T-cell (primary cell): ENCODE data around the gene RNF10. TPM values are rescaled to one million over a fixed set of nuclear protein-coding genes. Genes with fewer than 3 reads are reported as not detected.

ENCODE experiments used
- ATAC-seq, 4 experiments: fragments of 200-7000 bp in 3 of 4; fragments of 150-1000 bp in 1 of 4; cut with Tn5 transposase; replicated peaks in 1 of 4; 1 replicate in 3 of 4; 2 replicates in 1 of 4; pipeline ENCODE4 v1.10.0; 2021; ENCODE audit warnings: moderate library complexity in 3 of 4, mild to moderate bottlenecking in 2 of 4, moderate number of reproducible peaks in 1 of 4
- CTCF ChIA-PET, 2 donors: fragments of 300-600 bp; sonication (Branson Sonifier 250); formaldehyde crosslinking; loops; one replicate each; lab custom pipeline; 2022; ENCODE audit warnings: antibody characterized with exemption in 2 of 2; lab: Charles Lee
- POLR2A ChIA-PET, 2 donors: fragments of 300-600 bp; sonication (Branson Sonifier 250); formaldehyde crosslinking; loops; one replicate each; lab custom pipeline; 2022; ENCODE audit warnings: antibody characterized with exemption in 2 of 2; lab: Charles Lee
- DNase-seq, 35 experiments: peaks; one replicate each; pipeline versions ENCODE4 v3.0.0 to v3.0.0-alpha.2; 2013 to 2023
- H3K27ac ChIP-seq: one replicate; pipeline ENCODE4 v1.5.1; 2013; ENCODE audit warnings: low read length
- H3K27me3 ChIP-seq, 2 experiments: replicated peaks in 1 of 2; 1 replicate in 1 of 2; 2 replicates in 1 of 2; pipeline versions ENCODE4 v1.6.1 to v1.7.0; 2013; ENCODE audit warnings: low read length in 1 of 2, mixed read lengths in 1 of 2; ENCODE audit not compliant: control insufficient read depth in 2 of 2, insufficient read depth in 2 of 2; ENCODE audit errors: extremely low read depth in 1 of 2
- H3K36me3 ChIP-seq, 2 donors: 1 replicate in 1 of 2; 2 replicates in 1 of 2; pipeline versions ENCODE4 v1.6.1 to v1.7.0; 2013; ENCODE audit warnings: low read length in 1 of 2; ENCODE audit not compliant: control insufficient read depth in 2 of 2, insufficient read depth in 1 of 2; ENCODE audit errors: extremely low read depth in 1 of 2
- H3K4me1 ChIP-seq, 2 experiments: 1 replicate in 1 of 2; 2 replicates in 1 of 2; pipeline versions ENCODE4 v1.6.1 to v1.7.0; 2013; ENCODE audit warnings: low read length in 2 of 2, mixed read lengths in 1 of 2; ENCODE audit not compliant: insufficient read depth in 2 of 2, control insufficient read depth in 1 of 2; ENCODE audit errors: extremely low read depth in 1 of 2
- H3K4me3 ChIP-seq, 2 donors: 1 replicate in 1 of 2; 2 replicates in 1 of 2; pipeline versions ENCODE4 v1.5.1 to v1.7.0; 2013; ENCODE audit warnings: mild to moderate bottlenecking in 2 of 2, low read length in 1 of 2, moderate library complexity in 1 of 2; ENCODE audit not compliant: control insufficient read depth in 1 of 2; ENCODE audit errors: extremely low read depth in 1 of 2
- H3K9me3 ChIP-seq: 2 replicates; pipeline ENCODE4 v1.7.0; 2013
- H3K27ac Mint-ChIP-seq, 2 donors: one replicate each; pipeline ENCODE4 v1.8.0; 2020 to 2021; ENCODE audit warnings: mild to moderate bottlenecking in 2 of 2, mixed read lengths in 2 of 2
- H3K27me3 Mint-ChIP-seq, 2 donors: one replicate each; pipeline ENCODE4 v1.8.0; 2021 to 2022; ENCODE audit warnings: mixed read lengths in 2 of 2
- H3K36me3 Mint-ChIP-seq: one replicate; pipeline ENCODE4 v1.8.0; 2021; ENCODE audit warnings: mixed read lengths
- H3K4me1 Mint-ChIP-seq, 3 donors: one replicate each; pipeline ENCODE4 v1.8.0; 2020 to 2022; ENCODE audit warnings: mixed read lengths in 3 of 3, mild to moderate bottlenecking in 1 of 3
- H3K4me3 Mint-ChIP-seq, 3 donors: one replicate each; pipeline ENCODE4 v1.8.0; 2020 to 2022; ENCODE audit warnings: mild to moderate bottlenecking in 3 of 3, mixed read lengths in 3 of 3, moderate library complexity in 3 of 3
- H3K9me3 Mint-ChIP-seq, 3 donors: one replicate each; pipeline ENCODE4 v1.8.0; 2020 to 2022; ENCODE audit warnings: mixed read lengths in 3 of 3
- WGBS: methylation state at CpG from one replicate; pipeline ENCODE4 v1.1.5; 2013; ENCODE audit warnings: missing lambda C conversion rate; ENCODE audit not compliant: insufficient coverage; 5-methylcytosine and 5-hydroxymethylcytosine counted together
- total RNA-seq, 35 experiments: library from RNA in 6 of 35; stranded (reverse) in 6 of 35; fragments of 120-200 nt in 1 of 35; gene quantifications; one replicate each; pipeline versions ENCODE4 v1.2.1 to v1.2.4 and lab custom pipeline; 2013 to 2026

Gene RNF10
- total RNA-seq, 5 donors from 2014 or later (not counting 1 experiment from before 2014, with no cell fraction given), result 204 to 348 (median 222) TPM

DNA sequence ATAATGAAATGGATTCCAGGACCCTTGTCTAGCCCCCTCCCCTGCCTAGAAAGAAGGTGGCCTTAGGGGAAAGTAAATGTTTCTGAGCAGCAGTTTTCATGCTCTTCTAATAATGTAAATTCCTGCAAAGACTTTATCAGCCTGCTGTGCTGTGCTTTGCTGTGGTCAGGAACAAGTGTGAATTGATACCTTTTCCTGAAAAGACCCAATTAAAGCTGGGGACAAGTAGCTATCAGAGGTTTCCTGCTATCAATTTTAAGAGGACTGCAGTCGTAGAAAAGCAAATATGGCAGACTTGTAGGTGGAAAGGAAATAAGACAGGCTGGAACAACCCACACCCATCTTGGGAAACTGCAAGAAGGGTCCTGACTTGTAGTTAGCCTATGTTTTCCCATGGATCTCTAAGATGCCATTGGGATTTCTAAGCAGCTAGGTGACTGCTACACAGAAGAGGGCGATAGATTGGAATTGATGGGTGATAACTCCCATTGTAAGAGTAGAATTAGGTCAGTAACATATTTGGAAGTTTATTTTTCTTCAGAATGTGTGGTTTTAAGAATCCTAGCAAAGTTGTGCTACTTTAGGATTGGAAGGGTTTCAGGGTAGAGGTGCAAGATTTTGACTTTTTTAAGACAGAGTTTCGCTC, 35.2 kb upstream of the RNF10 start:
- POLR2A ChIA-PET, result interaction anchor here in 1 of 2 donors (0.6 kb wide), 1 partner anchor 18 kb away, joined by 3 read pairs; no protein-coding TSS in a partner anchor
- Mint-ChIP-seq H3K36me3 (peaks cover 26% of the 10 kb centered on the region), H3K9me3 (no peaks in the 10 kb centered on the region), H3K4me1 (peaks cover 29 to 37% (median 33%) of the 10 kb centered on the region in 3 donors), H3K27me3 (no peaks in the 10 kb centered on the region), H3K4me3 (no peak overlapping the region), H3K27ac (peak overlapping the region; percentile 59 to 93)
- Histone ChIP-seq H3K9me3 (no peaks in the 10 kb centered on the region), H3K4me1 (peaks cover 15 to 16% of the 10 kb centered on the region in 2 experiments), H3K4me3 (no peak overlapping the region), H3K27ac (no peak overlapping the region), H3K36me3 (peaks cover 6 to 21% of the 10 kb centered on the region in 2 donors), H3K27me3 (no peaks in the 10 kb centered on the region)
- ATAC-seq, result no peak
- WGBS, result 96% methylated on average over 2 of the region's 3 CpGs
- CTCF ChIA-PET, result interaction anchor here in 1 of 2 donors (1.1 kb wide), 2 partner anchors 53 to 473 kb away, joined by 3 to 4 read pairs; no protein-coding TSS in a partner anchor
- DNase-seq, result no peak

GRCh38 chr12:120500581-120500980, 33.6 kb upstream of the RNF10 start:
- ChIA-PET CTCF (interaction anchor here (0.7 to 1.1 kb wide), 5 partner anchors 10 to 31 kb away, joined by 3 to 5 read pairs (median 4); partner anchors contain the start of genes COQ5 (in 1 of the 2) and SRSF9 (in 1 of the 2)), POLR2A (interaction anchor here in 1 of 2 donors (0.6 to 0.7 kb wide), 2 partner anchors 61 to 66 kb away, joined by 3 to 5 read pairs; no protein-coding TSS in a partner anchor)
- H3K4me1 ChIP-seq, result peaks cover 10 to 11% of the 10 kb centered on the region in 2 experiments
- ATAC-seq (no peak), DNase-seq (no peak)
- no peaks in the 10 kb centered on the region for H3K9me3 ChIP-seq
- Mint-ChIP-seq H3K27me3 (no peaks in the 10 kb centered on the region), H3K4me1 (peaks cover 21 to 31% (median 29%) of the 10 kb centered on the region in 3 donors), H3K27ac (peak overlapping the region; percentile 12 to 47), H3K9me3 (no peaks in the 10 kb centered on the region), H3K36me3 (peaks cover 27% of the 10 kb centered on the region), H3K4me3 (no peak overlapping the region)
- no peaks in the 10 kb centered on the region for H3K27me3 ChIP-seq
- WGBS, result no CpG with 5 or more reads among the region's 1 CpG
- no peak overlapping the region for H3K4me3 ChIP-seq
- H3K27ac ChIP-seq, result no peak overlapping the region
- H3K36me3 ChIP-seq, result peaks cover 6 to 29% of the 10 kb centered on the region in 2 donors

DNA sequence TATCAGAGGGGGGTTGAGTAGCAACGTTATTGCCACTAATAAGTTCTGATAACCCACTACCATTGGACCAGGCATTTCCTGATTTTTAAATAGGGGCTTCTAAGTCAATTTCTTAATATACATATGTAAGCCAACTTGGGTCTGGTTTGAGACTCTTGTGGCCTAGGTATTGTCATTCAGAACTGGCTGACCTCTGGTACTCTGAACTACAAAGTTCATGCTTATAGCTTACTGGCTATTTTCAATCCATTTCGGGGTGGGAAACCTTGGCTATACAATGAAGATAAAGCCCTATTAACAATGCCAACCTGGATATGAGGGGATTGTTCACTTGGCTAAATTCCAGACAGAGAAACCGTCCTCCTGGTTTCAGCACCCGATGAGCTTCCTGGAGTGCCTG, 29.6 kb upstream of the RNF10 start:
- ATAC-seq, result no peak
- H3K4me3 ChIP-seq, result no peak overlapping the region
- H3K27me3 ChIP-seq, result no peaks in the 10 kb centered on the region
- peaks cover 3 to 8% (median 5%) of the 10 kb centered on the region in 3 donors for H3K4me1 Mint-ChIP-seq
- no peaks in the 10 kb centered on the region for H3K27me3 Mint-ChIP-seq
- H3K36me3 ChIP-seq, result peaks cover 13 to 42% of the 10 kb centered on the region in 2 donors
- POLR2A ChIA-PET, result interaction anchor here in 1 of 2 donors (1.2 kb wide), 1 partner anchor 10 kb away, joined by 3 read pairs; no protein-coding TSS in a partner anchor
- no peaks in the 10 kb centered on the region for H3K9me3 Mint-ChIP-seq
- no peak overlapping the region for H3K27ac ChIP-seq
- CTCF ChIA-PET, result interaction anchor here (0.6 to 0.7 kb wide), 2 partner anchors 23 to 556 kb away, joined by 3 to 4 read pairs; no protein-coding TSS in a partner anchor
- no peaks in the 10 kb centered on the region for H3K9me3 ChIP-seq
- no peaks in the 10 kb centered on the region for H3K4me1 ChIP-seq
- H3K27ac Mint-ChIP-seq, result no peak overlapping the region
- no peak for DNase-seq
- H3K36me3 Mint-ChIP-seq, result peaks cover 28% of the 10 kb centered on the region
- no peak overlapping the region for H3K4me3 Mint-ChIP-seq
- WGBS, result 100% methylated on average over 1 of the region's 4 CpGs

DNA sequence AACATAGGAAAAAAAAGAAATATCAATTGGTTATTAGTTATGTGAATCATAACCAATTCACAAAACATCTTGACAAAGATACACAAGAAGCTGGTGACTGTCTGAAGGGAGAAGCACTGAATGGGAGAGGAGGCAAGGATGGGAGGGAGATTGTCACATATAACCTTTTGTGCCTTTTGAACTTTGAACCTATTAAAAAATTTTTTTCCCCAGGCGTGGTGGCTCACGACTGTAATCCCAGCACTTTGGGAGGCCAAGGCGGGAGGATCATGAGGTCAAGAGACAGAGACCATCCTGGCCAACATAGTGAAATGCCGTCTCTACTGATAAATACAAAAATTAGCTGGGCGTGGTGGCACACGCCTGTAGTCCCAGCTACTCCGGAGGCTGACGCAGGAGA, 25.6 kb upstream of the RNF10 start:
- no peaks in the 10 kb centered on the region for H3K9me3 Mint-ChIP-seq
- no peak overlapping the region for H3K4me3 ChIP-seq
- H3K36me3 ChIP-seq, result peaks cover 8 to 48% of the 10 kb centered on the region in 2 donors
- H3K27me3 Mint-ChIP-seq, result no peaks in the 10 kb centered on the region
- peaks cover 27% of the 10 kb centered on the region for H3K36me3 Mint-ChIP-seq
- H3K4me1 ChIP-seq, result no peaks in the 10 kb centered on the region
- H3K27ac ChIP-seq, result no peak overlapping the region
- H3K27ac Mint-ChIP-seq, result no peak overlapping the region
- 98% methylated on average over 8 of the region's 8 CpGs for WGBS
- H3K27me3 ChIP-seq, result no peaks in the 10 kb centered on the region
- H3K9me3 ChIP-seq, result no peaks in the 10 kb centered on the region
- no peak overlapping the region for H3K4me3 Mint-ChIP-seq
- ChIA-PET POLR2A (no interaction called here), CTCF (interaction anchor here in 1 of 2 donors (0.7 kb wide), 1 partner anchor 174 kb away, joined by 7 read pairs; no protein-coding TSS in a partner anchor)
- DNase-seq, result no peak
- ATAC-seq, result no peak
- H3K4me1 Mint-ChIP-seq, result no peaks in the 10 kb centered on the region

GRCh38 chr12:120514002-120514401, 20.2 kb upstream of the RNF10 start:
- H3K4me3 Mint-ChIP-seq, result no peak overlapping the region
- no peaks in the 10 kb centered on the region for H3K4me1 ChIP-seq

DNA sequence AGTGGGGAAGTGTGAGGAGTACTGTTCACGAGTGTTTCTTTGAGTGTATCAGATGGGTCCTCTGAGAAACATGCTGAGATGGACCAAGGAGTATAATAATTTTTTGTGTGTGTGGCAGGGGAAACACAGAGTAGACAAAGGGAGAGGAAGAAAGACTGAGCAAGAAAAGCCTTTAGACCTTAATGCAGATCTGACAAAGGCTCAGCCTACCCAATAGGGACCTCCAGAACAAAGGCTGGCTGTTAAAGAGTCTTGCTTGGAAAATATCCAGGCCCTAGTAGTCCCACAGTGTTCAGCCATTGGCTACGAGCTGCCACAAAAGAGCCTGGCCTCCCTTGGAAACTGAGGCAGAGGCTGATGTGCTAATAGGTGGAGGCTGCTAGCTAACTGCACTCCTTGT, 18.7 kb upstream of the RNF10 start:
- Mint-ChIP-seq H3K9me3 (no peaks in the 10 kb centered on the region), H3K4me1 (no peaks in the 10 kb centered on the region), H3K4me3 (no peak overlapping the region), H3K27ac (no peak overlapping the region), H3K27me3 (no peaks in the 10 kb centered on the region), H3K36me3 (peaks cover 25% of the 10 kb centered on the region)
- DNase-seq, result no peak
- CTCF ChIA-PET, result no interaction called here
- peaks cover 0 to 27% of the 10 kb centered on the region in 2 donors for H3K36me3 ChIP-seq
- 100% methylated on average over 2 of the region's 2 CpGs for WGBS
- H3K4me3 ChIP-seq, result no peak overlapping the region
- no peaks in the 10 kb centered on the region for H3K27me3 ChIP-seq
- no peak overlapping the region for H3K27ac ChIP-seq
- no peak for ATAC-seq
- H3K9me3 ChIP-seq, result no peaks in the 10 kb centered on the region
- no peaks in the 10 kb centered on the region for H3K4me1 ChIP-seq
- POLR2A ChIA-PET, result no interaction called here

More at GRCh38 chr12:120514002-120514401, 20.2 kb upstream of the RNF10 start:
- no CpG with 5 or more reads among the region's 7 CpGs for WGBS
- H3K27me3 ChIP-seq, result no peaks in the 10 kb centered on the region
- ChIA-PET POLR2A (no interaction called here), CTCF (interaction anchor here in 1 of 2 donors (0.6 kb wide), 1 partner anchor 551 kb away, joined by 4 read pairs; no protein-coding TSS in a partner anchor)
- H3K4me3 ChIP-seq, result no peak overlapping the region
- H3K9me3 Mint-ChIP-seq, result no peaks in the 10 kb centered on the region
- ATAC-seq, result no peak
- no peak overlapping the region for H3K27ac Mint-ChIP-seq
- H3K9me3 ChIP-seq, result no peaks in the 10 kb centered on the region
- peaks cover 32% of the 10 kb centered on the region for H3K36me3 Mint-ChIP-seq
- H3K27me3 Mint-ChIP-seq, result no peaks in the 10 kb centered on the region
- H3K27ac ChIP-seq, result no peak overlapping the region
- H3K4me1 Mint-ChIP-seq, result no peaks in the 10 kb centered on the region
- no peak for DNase-seq
- H3K36me3 ChIP-seq, result peaks cover 5 to 42% of the 10 kb centered on the region in 2 donors
